Vagina (tissue), 2 donors: ENCODE data around the gene UBE2I.

Source experiments
- CTCF ChIP-seq, 3 experiments: fragments of 450-650 bp in 2 of 3; fragments of 200-600 bp in 1 of 3; sonication (generic) in 1 of 3; IDR thresholded peaks; one replicate each; pipeline ENCODE4 v1.5.1; 2017 to 2019; ENCODE audit warnings: antibody characterized with exemption in 3 of 3, mild to moderate bottlenecking in 2 of 3, moderate library complexity in 2 of 3
- POLR2A ChIP-seq, 2 donors: fragments of 450-650 bp; IDR thresholded peaks; one replicate each; pipeline ENCODE4 v1.6.1; 2017; ENCODE audit warnings: antibody characterized with exemption in 2 of 2, mild to moderate bottlenecking in 2 of 2, moderate library complexity in 2 of 2
- POLR2AphosphoS5 ChIP-seq, 2 donors: sonication (generic); formaldehyde crosslinking; IDR thresholded peaks; one replicate each; pipeline ENCODE4 v1.9.0; 2017; ENCODE audit warnings: antibody characterized with exemption in 2 of 2, mild to moderate bottlenecking in 2 of 2, low read depth in 1 of 2; ENCODE audit not compliant: insufficient read depth in 1 of 2

DNA sequence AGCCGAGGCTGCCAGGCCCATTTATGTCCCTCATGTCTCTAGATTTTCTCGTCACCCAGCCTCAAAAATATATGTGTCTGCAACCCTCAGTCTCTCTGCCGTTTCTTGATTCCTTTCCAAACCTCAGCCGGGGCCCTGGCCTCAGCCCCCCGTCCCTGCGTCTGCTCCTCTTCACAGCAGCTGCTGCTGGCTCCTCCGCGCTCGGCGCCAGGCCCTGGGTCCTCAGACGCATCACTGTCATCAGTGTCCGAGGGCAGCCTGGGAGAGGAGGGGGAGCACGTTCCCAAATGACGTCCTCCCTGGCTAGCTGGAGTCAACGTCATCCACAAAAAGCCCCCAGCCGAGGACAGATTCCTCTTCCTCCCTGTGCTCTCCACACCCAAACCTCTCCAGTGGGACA is 39.9 kb downstream of the UBE2I start:
- no peak for TF ChIP-seq CTCF (IDR thresholded peaks at IDR 0.05)
- no peak for TF ChIP-seq POLR2A (IDR thresholded peaks at IDR 0.05)
- no peak for TF ChIP-seq POLR2AphosphoS5 (IDR thresholded peaks at IDR 0.05; ENCODE audit: insufficient read depth in 1 of 2, low read depth in 1 of 2)
